Pancreas (tissue), 10 donors: ENCODE measurements around the gene POTEM. TPM values are rescaled to one million over a fixed set of nuclear protein-coding genes. Genes with fewer than 3 reads are reported as not detected.
"Not testable (repeated sequence)": the region's sequence is repeated elsewhere in the genome, so short reads cannot be mapped to it uniquely, and the experiment has no call there.

ENCODE experiments used
- ATAC-seq, 4 donors: fragments of 200-7000 bp; cut with Tn5 transposase; one replicate each; pipeline versions ENCODE4 v1.8.0 to v1.9.1; 2020; ENCODE audit warnings: mild to moderate bottlenecking in 4 of 4, moderate library complexity in 4 of 4
- DNase-seq, 6 donors: peaks; one replicate each; pipeline ENCODE4 v3.0.0-alpha.2; 2020
- FAIRE-seq: peaks from 2 replicates; lab custom pipeline; 2012; peaks lifted over from hg19 to GRCh38; lab: Jason Lieb, UNC
- H3K27ac ChIP-seq, 4 donors: fragments of 200-600 bp; sonication (generic); 1 replicate in 3 of 4; 2 replicates in 1 of 4; pipeline versions ENCODE4 v1.5.0 to v1.8.0; 2020
- H3K27me3 ChIP-seq, 4 donors: fragments of 200-600 bp; one replicate each; pipeline ENCODE4 v1.8.0; 2021
- H3K36me3 ChIP-seq, 3 donors: fragments of 200-600 bp; sonication (generic) in 1 of 3; one replicate each; pipeline versions ENCODE4 v1.5.0 to v1.8.0; 2020 to 2021
- H3K4me1 ChIP-seq, 3 donors: fragments of 200-600 bp; one replicate each; pipeline ENCODE4 v1.8.0; 2021
- H3K4me3 ChIP-seq, 4 donors: fragments of 200-600 bp; sonication (generic) in 2 of 4; one replicate each; pipeline versions ENCODE4 v1.5.0 to v1.8.0; 2020 to 2021
- H3K9me3 ChIP-seq, 4 donors: fragments of 200-600 bp; one replicate each; pipeline ENCODE4 v1.8.0; 2021
- WGBS, 2 donors: extraction: QIAGEN DNeasy Blood & Tissue Kit; methylation state at CpG; one replicate each; pipeline ENCODE4 v1.1.7; 2013; 5-methylcytosine and 5-hydroxymethylcytosine counted together
- intact Hi-C, 3 donors: fragments of 100-400 bp; cut with DNase I; formaldehyde crosslinking; loops; one replicate each; pipeline versions ENCODE4 v1.11.1 to v1.14.2; 2022
- polyA plus RNA-seq, 2 donors: library from polyadenylated mRNA; stranded (reverse); fragments of 200-250 nt; gene quantifications; one replicate each; pipeline ENCODE4 v1.2.3, GENCODE V29; 2013
- total RNA-seq, 6 donors: library from RNA; stranded (reverse); fragmentation: NEBNext Ultra II Directional in 4 of 6; extraction: Animal tissue kit (Norgen Biotek cat#: 25700) in 4 of 6; gene quantifications; one replicate each; pipeline versions ENCODE4 v1.2.1 to v1.2.4, GENCODE V29; 2021 to 2023
- donor health status: healthy with polysubstance abuse.
- donor health status: DM: no; HTN: no; CAD: no; lungs with moderate emphysema.
- donor health status: DM: no; HTN: no; CAD: no.
- donor health status: control.
- donor health status: control.
- donor health status: Bipolar disorder and iron deficiency.
- donor health status: DM: yes; HTN: yes; CAD: no.
- donor health status: DM: no; HTN: no; CAD: no.
- donor health status: DM: no; HTN: no; CAD: no.
- donor health status: DM: yes; HTN: yes; CAD: no.

Gene POTEM
- total and polyA plus RNA-seq, 8 donors, result not detected

GRCh38 chr14:19038785-19039184 lies 71.6 kb downstream of the POTEM start:
- intact Hi-C loops, ATAC-seq: not testable (repeated sequence)

GRCh38 chr14:19043384-19043783 lies 76.2 kb downstream of the POTEM start:
- FAIRE-seq, H3K36me3 ChIP-seq, ATAC-seq, H3K9me3 ChIP-seq, intact Hi-C loops, H3K27ac ChIP-seq, H3K4me1 ChIP-seq, H3K27me3 ChIP-seq, H3K4me3 ChIP-seq, DNase-seq: not testable (repeated sequence)
- WGBS, 2 donors, result 40 to 47% methylated on average over 2 of the region's 2 CpGs

More at GRCh38 chr14:19038785-19039184, 71.6 kb downstream of the POTEM start:
- 80% methylated on average over 1 of the region's 15 CpGs; no CpG with 5 or more reads in 1 of the 2 donors for WGBS, 2 donors
- not testable (repeated sequence) for H3K27me3 ChIP-seq, H3K27ac ChIP-seq, DNase-seq, H3K36me3 ChIP-seq, H3K4me3 ChIP-seq, FAIRE-seq, H3K4me1 ChIP-seq, H3K9me3 ChIP-seq
